HG03354 (cell line): ENCODE data around the gene PTDSS2.
"Not testable (repeated sequence)": the region's sequence is repeated elsewhere in the genome, so short reads cannot be mapped to it uniquely, and the experiment has no call there.

Experiments used
- ATAC-seq: cut with Tn5 transposase; IDR thresholded peaks from one replicate; pipeline ENCODE4 v1.9.1; 2021; ENCODE audit warnings: mild to moderate bottlenecking; ENCODE audit not compliant: unreplicated experiment, poor library complexity, severe bottlenecking

Gene PTDSS2

GRCh38 chr11:413120-414081, 36.7 kb upstream of the PTDSS2 start:
- no peak for ATAC-seq

- no peak for ATAC-seq
These were observed 35.7 kb upstream of the PTDSS2 start for GRCh38 chr11:414318-414857.

GRCh38 chr11:415640-416041, 34.4 kb upstream of the PTDSS2 start:
- ATAC-seq, result no peak

DNA sequence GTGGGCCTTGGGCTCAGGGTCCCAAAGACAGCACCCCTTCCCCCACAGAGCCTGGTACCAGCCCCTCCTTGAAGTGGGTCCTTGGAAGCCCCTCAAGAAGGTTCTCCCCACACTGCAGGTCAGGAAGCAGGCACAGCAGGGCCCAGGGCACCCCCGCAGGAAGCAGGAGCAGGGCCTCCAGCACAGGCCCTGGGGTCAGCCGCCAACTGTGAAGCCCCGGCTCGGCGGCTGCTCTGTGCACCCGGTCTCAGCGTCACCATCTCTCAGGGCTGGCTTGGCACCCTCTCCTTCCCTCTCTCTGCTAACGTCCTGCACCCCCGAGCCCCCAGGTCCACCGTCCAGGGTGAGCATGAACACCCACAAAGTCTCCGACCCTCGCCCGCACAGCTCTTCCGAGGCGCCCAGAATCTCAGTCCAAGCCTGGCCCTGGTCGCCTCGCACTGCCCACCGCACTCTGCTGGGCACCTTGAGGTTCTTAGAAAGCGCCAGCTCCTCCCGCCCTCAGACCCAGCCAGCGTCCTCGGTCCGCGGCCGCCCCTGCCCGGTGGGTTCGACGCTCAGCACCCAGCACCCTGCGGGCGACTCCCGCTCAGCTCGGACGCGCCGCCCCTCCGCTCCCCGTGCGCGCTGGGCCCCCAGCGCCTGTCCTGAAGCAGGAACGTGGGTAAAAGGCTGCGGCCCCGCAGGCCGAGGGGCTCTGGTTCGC, 33.9 kb upstream of the PTDSS2 start:
- no peak for ATAC-seq

DNA sequence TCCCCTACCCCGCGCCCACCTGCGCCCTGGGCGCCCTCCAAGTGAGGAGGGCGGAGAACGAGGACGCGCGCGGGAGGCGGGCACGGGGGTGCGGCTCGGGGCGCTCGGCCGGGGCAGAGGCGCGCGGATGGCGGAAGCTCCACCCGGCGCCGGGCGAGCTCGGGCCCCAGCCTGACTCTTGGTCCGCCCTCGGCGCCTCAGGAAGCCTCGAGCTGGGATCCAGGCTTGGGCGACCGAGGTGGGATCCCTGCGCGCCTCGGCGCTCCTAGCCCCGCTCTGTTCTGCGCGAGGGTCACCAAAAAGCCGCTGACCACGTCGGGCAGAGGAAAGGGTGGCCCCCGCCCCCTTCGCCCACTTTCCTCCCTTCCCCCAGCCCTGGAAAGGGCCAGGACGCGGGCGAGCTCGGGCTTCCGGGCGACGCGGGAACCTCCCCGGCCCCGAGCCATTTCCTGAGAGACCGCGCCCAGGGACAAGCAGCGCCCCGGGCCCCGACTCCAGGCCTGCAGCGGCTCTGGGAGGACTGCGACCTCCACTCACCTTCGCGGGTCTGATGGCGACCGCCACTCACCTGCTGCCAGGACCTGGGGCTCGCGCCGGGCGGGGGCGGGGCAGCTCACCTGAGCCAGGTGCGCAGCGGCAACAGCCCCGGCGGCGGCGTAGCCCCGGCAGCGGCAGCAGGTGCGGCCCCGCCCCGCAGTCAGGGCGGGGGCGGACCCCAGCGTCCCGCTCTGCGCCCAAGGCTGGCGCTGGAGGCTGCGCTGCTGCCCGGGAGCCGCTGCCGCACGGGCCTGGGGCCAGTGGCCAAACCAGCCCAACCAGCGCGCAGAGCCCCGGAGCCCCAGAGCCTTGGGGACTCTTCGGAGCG, 33.1 kb upstream of the PTDSS2 start:
- ATAC-seq, result no peak

DNA sequence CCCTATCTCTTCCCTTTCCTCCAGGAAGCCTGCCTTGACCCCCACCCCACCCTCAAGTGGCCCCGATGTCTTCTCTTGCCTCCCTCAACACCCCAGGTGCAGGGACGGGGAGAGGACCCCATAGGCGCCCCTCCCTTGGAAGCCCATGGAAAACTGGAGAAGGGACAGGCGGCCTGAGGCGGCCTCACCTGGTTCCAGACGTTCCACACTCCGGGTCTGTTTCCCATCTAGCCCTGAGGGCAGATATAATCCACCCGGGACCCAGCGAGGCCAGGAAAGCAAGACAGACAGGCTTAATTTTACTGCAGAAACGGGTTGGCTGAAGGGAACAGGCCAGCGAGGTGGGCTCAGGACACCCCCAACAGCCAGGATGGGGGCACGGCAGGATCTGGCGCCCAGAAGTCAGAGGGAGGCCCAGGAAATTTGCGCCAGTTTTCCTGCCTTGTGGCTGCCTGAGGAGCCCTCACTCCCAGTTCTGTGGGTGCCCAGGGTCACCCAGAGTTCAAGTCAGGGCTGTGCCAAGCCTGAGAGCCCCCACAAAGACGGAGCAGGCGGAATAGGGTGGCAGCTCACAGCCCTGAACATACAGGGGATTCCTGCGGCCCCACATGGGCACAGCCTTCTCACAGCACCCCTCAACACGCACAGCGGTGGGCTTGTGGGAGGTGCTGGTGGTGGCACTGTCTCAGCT, 32.3 kb upstream of the PTDSS2 start:
- no peak for ATAC-seq

DNA sequence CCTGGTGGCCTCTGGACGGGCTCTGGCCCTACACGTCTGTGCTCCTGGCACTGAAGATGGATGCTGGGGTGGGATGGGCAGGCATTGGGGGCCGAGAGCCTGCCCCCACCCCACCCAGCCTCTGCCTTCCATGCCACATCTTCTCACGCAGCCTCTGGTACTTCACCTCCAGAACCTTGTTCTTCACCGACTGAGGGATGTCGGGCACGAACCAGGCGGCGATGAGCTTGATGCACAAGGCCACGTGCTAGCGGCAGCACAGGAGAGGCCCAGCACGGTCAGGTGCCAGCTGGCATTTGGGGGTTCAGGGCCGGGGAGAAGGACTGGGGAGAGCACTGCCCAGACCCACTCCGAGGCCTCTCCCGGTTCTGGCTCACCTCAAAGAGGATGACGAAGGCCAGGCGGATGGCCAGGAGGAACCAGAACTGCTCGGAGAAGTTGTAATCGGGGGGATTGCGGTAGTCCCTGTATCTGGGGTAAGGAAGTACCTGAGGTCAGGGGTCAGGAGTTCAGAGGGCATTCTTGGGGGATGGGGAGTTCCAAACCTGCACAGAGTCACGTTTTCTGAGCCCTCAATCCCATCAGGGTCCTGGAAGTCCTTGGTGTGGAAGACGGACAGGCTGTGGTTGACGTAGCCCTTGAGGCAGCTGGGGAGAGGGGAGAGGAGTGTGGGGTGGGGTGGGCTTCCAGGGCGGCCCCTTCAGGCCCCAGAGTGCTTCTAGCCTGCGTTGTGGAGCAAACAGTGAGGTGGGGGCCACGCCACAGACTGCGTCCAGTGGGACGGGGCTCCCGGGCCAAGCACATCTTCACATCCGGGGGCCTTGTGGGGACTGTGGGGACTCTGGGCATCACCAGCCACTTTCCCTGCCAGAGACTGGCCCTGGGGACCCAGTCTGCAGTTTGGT, 31.5 kb upstream of the PTDSS2 start:
- no peak for ATAC-seq

DNA sequence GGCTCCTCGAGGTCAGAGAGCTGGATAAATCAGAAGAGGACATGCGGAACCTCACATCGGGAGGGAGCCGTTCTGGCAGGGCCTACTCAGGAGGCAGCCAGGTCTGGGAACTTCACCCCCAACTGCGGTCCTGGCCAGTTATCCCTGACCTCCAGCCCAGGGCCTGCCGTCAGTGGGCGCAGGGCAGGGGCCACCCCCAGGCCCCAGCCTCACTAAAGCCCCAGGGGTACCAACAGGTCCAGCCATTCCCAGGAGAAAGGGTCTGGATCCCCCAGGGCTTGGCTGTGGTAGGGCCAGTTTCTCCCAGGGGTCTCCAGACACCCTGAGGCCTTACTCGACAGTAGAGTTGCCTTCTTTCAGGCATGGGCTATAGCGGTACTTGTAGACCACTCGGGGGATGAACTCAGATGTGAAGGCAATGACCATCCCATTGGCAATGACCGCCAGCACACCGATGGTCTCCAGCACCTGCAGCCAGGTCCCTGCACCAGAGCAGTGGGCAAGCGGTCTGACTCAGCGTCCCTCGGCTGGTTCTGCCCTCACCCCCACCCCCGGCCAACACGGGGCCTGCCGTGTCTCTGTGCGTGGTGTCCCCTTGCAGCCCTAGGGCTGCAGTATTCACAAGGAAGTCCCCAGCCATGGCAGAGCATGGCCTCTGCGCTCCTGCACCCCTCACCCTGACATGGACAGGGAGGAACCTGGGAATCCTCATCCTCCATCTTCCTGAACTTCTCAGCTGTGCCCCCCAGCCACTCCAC, 30.7 kb upstream of the PTDSS2 start:
- ATAC-seq, result no peak

GRCh38 chr11:420054-420910, 29.8 kb upstream of the PTDSS2 start:
- no peak for ATAC-seq

DNA sequence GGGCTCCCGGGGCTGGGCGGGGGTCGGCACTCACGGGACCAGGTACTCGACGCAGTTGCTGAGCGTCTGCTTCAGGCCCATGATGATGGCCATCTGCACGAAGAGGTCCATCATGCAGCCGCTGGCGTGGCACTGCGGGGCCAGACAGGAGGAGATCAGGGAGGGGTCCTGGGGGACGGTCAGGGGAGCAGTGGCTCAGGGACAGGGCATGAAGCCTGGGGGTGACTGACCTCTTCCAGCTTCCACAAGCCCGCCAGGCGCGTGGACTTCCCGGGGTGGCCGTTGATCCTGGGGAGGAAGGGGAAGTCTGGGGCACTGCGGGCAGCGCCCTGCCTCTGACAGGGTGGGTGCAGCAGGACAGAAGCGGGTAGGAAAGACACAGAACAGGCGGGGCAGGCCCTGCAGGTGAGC, 29.2 kb upstream of the PTDSS2 start:
- no peak for ATAC-seq

GRCh38 chr11:422249-422656, 27.8 kb upstream of the PTDSS2 start:
- ATAC-seq, result no peak

- ATAC-seq, result no peak
These were observed 25.8 kb upstream of the PTDSS2 start for GRCh38 chr11:424232-424631.

GRCh38 chr11:424766-425165, 25.3 kb upstream of the PTDSS2 start:
- not testable (repeated sequence) for ATAC-seq

- ATAC-seq, result no peak
These were observed 24.8 kb upstream of the PTDSS2 start for GRCh38 chr11:425301-425700.

DNA sequence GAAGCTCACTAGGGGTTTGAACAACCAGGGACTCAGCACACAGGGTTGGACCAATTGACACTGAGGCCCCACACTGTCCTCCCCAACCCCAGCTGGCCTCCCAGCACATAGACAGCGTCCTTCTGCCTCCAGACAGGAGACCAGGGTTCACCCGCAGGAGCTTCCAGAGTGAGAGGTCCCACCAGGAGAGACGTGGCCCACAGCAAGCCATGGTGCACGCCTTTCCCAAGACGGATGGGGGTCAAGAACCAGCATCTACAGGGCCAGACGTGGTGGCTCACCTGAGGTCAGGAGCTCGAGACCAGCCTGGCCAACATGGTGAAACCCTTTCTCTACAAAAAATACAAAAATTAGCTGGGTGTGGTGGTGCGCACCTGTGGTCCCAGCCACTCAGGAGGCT, 23.2 kb upstream of the PTDSS2 start:
- ATAC-seq, result no peak

DNA sequence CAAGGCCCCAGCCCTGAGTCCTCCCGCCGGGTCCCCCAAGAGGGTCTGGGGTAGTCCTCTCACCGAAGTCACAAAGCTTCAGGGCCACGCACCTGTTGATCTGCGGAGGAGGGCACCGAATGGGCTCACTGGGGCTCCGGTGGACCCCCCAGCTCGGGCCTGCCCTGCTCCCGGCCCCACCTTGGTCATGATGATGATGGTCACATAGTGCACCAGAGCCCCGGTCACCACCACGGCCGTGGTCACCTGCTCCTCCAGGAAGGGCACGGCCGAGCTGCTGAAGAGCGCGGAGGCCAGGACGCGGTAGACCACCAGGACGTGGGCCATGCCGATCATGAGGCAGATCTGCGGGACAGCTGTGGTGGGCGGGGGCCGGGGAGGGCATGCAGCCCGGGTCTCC, 21.8 kb upstream of the PTDSS2 start:
- ATAC-seq, result no peak

DNA sequence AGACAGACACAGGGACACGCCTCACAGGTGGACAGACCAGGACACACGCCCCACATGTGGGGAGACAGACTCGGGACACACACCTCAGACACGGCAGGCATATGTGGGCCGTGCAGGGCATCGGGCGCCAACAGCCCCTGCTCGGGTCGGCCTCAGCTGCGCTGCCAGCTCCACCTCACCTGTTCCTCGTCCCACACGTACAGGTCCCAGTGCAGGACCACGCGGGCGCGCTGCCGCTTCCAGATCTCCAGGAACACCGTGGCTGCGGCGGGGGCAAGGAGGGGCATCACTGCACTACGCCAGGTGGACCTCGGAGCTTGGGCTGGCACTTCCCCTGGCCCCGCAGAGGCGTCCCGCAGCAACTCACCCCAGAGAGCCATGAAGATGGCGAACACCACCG, 20.7 kb upstream of the PTDSS2 start:
- no peak for ATAC-seq
